Measurements from ENCODE around the gene DLAT.
"Not testable (repeated sequence)": the region's sequence is repeated elsewhere in the genome, so short reads cannot be mapped to it uniquely, and the experiment has no call there.

The DLAT gene

DNA sequence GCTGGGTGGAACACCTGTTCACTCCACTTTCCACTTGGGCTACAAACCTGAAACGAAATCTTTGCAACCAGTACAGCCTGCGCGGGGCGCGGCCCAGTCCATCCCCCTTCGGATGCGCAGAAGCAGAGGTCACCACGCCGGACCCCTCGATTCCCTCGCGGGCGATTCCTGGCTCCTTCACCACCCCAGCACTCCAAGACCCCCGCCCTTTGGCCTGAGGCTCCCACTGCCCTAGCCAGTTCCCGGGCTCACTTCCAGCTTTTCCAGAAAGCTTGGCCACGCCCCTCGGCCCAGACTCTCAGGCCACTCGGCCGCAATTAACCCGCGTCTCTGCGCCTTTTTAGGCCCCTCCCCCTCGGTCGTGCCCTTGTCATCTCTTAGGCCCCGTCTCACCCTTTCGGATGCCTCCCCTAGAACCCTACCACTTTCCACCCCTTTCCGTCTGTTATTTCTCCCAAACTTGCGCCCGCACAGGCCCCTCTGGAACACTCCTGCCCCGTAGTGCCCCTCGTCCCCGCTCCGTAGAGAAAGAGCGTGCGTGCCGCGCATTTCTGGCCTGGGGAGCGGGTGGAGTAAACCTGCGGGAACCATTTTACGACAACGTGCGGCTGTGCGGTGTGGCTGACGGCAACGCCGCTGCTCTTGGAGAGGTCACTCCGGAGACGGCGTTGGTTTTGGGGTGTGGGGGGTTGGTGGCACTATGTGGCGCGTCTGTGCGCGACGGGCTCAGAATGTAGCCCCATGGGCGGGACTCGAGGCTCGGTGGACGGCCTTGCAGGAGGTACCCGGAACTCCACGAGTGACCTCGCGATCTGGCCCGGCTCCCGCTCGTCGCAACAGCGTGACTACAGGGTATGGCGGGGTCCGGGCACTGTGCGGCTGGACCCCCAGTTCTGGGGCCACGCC lies at the start of gene DLAT:
TSS of gene DLAT (plus strand) at position 636 of the 906 bp plus-strand sequence. CDS start at position 701, 65 bp downstream.
- peak; percentile 61 for DNase-seq

- DNase-seq: no peak
Measured at GRCh38 chr11:111976119-111976766, 49.0 kb upstream of the DLAT start.

DNA sequence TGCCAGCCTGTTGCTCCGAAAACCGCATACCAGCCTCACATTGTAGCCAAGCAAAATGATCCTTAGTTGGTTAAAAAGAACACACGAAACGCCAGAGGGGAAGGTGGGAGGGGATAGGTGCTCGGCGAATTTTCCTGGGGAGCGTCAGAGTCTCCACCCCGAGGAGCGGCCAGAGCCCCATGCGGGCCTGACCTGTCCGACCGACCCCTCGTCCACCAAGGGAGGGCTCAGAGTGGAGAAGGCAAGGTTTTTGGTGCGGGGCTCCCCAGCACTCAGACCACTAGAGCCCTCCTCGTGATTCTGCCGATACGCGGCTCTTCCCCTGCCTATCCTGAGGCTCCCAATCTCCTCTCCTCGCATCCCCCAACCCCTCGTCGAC lies 48.5 kb upstream of the DLAT start:
- DNase-seq: no peak

DNA sequence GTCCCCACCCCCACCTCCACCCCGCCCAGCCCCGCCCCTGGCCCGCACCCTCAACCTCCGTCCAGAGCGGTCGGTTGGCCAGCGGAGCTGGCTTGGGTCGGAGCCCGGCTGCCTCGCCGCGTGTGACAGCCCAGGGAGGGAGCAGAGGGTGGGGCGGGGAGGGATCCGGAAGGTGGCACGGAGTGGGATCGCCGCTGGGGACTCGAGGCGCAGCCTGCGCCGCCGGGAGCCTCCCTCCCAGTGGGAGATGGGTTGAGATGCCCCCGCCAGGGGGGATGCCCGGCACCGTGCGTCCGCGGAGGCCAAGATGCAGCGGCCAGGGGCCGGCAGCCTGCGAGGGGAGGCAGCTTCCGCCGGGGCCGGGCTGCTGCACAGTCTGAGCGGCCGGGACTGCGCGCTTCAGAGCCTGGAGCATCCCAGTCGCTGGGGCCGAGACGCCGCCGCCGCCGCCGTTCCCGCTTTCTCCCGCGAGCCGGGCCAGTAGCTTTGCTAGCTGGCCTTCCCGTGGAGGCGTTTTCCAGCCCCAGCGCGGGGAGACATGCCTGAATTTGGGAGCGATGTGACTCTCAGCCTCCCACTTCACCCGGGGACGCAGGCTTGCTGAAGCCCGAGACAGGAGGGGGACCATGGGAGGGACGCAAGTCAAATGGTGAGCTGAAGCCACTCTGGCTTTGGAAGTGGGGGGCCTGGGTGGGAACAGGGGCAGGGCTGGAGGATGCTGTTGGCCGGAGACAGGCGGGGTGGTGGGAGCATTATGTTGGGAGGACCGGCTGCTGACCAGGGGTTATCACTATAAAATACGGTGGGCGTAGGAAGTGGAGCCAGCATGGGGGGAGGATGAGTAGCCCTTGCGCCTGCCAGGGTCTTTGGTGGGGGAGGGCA lies 47.8 kb upstream of the DLAT start:
- DNase-seq: no peak

DNA sequence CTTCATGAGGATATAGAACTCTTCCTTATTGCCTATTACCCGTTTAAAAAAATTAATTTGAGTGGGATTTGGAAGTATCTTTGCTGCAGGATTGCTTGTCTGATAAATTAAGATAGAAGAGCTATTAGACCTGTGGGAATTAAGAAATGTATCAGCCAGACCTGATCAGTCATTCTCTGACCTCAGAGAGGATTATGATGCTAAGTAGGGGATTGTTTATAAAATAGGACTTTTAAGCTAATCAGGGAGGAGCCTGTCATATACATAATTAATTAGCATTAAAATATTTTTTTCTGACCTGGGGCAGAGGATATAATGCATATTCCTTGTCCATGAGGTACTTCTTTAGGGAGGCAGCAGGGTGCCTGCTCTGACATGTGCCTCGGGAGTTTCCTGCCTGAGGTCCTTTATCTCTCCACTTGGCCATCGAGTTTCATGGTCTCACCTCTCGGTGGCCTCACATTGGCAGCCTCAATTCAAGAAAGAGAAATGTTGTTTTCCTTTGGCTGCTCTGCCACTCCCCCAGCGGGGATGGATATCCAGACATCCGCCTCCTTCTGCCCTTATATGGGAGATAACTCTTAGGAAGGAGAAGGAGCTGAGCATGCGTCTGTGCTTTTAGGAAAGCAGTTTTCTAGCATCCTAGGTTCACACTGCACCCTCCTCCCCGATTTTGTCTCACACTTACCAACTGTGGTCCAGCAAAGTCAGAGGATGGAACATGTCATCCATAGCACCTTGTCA lies 47.0 kb upstream of the DLAT start:
- DNase-seq: peak; percentile 14

GRCh38 chr11:111980062-111980461 lies 45.1 kb upstream of the DLAT start:
- DNase-seq: no peak

GRCh38 chr11:111981270-111981669 lies 43.9 kb upstream of the DLAT start:
- DNase-seq: no peak

DNA sequence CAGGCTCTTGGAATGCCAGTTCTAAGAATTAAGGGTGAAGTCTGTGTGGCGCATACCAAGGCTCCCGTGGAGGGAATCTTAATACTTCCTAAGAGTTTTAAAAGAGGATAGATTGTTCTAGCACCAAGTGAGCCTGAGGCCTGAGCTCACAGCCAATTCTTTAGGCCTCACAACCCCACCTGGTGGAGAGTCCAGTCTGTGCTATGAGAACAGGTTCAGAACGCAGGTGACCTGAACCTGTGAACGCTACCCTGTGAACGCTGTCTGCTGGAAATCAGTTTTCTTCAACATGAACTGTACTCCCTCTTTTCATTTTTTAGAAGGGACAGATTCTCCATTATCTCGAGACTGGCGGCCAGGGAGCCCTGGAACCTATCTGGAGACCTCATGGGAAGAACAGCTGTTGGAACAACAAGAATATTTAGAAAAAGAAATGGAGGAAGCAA lies 43.2 kb upstream of the DLAT start:
- no peak for DNase-seq

DNA sequence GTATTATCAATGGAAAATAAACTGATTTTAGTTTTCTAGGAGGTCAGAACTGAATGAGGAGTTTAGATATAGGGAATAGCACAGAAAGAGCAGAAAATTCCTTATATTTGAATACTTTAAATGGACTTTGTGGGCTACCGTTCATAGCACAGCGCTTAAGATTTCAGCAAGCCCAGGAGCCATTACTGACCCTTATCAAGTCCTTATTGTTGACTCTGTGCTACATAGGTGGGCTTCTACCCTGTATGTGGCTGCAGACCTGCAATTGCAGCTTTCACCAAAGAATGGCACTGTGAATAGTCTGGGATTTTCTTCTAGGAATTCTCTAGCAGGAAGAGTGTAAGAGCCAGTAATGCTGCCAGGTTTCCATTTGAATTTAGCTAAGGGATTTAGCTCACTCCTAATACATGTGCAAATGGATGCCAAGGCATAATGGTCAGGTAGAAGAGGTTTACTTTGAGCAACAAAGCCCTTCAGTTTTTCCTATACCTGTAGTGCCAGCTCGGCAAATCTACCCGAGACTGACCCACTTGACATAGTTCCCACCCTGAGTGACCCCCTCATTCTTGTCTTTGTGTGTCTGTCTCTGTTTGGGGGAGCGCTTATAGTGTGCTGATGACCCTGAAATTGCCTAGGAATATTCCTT lies 42.5 kb upstream of the DLAT start:
- DNase-seq: no peak

DNA sequence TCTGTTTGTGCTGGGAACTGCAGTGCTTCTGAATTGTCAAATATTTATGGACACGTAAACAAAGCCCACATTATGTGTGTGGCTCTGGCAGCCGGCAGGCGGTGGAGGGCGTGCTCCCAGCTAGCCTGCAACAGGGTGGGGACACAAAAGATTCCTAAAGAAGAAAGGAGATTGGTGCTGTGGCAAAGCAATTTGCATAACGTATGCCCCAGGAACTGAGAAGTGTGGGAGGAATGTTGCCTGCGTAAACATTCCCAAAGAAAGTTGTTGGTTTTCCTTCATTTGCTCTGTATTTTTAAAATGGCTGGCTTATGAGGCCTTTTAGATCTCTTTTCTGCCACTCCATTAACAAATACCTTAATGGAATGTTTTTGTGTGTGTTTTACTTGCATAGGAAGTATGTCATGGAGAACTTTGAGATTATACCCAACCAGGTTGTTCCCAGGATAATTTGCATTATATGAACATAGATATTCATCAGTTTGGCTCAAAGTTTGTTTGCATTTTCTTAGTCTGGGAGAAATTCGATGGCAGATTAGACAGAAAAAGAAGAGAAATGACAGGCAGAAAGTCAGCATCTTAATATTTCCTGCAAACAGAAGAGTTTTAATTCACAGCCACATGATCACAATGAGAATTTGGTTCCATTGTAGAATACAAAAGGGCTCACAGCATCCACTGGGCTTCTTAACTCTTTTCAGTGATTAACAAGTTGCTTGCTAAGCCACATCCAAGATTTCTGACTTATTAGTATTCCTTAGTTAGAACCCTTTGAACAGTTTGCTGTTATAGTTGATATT lies 41.8 kb upstream of the DLAT start:
- no peak for DNase-seq

GRCh38 chr11:111986589-111986988 lies 38.6 kb upstream of the DLAT start:
- DNase-seq: no peak

GRCh38 chr11:111990381-111990780 lies 34.8 kb upstream of the DLAT start:
- DNase-seq: no peak

DNA sequence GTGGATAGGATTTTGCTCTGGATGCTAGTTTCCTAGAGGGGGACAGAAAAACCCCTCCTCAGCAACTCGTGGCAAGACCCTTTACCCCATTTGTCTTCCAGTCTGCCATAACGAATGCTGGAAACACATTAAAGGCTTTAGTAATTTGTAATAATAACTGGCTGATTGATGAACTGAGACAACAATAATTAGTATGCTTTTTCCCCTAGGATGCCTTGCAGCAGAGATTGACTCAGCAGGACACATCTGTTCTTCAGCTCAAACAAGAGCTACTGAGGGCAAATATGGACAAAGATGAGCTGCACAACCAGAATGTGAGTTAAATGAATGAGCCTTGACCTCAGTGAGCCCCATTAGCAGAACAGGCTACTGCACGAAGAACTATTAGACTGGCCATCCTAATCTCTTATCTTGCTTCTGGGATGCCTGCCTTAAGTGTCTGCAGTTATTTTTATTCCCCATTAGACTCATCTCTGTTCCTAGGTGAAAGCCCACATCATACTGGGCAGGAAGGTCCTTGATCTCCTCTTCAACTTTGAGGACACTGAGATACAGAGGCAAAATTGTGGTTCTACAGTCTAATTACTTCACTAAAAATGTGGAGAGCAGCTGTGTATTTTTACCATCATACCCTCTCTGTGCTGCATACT lies 32.9 kb upstream of the DLAT start:
- no peak for DNase-seq

GRCh38 chr11:111996129-111996528 lies 29.1 kb upstream of the DLAT start:
- no peak for DNase-seq

- not testable (repeated sequence) for DNase-seq
Measured at GRCh38 chr11:111996669-111997068, 28.5 kb upstream of the DLAT start.

GRCh38 chr11:111999111-111999510 lies 26.1 kb upstream of the DLAT start:
- DNase-seq: no peak

DNA sequence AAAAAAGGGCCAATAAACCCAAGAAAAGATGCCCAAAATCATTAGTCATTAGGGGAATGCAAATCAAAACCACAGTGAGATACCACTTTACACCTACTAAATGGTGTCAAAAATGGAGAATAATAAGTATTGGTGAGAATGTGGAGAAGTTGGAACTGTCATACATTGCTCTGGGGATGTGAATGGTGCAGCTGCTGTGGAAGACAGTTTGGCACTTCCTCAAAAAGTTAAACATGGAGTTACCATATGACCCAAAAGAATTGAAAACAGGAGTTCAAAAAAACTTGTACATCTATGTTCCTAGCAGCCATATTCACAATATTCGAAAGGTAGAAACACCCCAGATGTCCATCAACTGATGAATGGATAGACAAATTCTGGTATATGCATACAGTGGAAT lies 24.5 kb upstream of the DLAT start:
- DNase-seq: no peak

DNA sequence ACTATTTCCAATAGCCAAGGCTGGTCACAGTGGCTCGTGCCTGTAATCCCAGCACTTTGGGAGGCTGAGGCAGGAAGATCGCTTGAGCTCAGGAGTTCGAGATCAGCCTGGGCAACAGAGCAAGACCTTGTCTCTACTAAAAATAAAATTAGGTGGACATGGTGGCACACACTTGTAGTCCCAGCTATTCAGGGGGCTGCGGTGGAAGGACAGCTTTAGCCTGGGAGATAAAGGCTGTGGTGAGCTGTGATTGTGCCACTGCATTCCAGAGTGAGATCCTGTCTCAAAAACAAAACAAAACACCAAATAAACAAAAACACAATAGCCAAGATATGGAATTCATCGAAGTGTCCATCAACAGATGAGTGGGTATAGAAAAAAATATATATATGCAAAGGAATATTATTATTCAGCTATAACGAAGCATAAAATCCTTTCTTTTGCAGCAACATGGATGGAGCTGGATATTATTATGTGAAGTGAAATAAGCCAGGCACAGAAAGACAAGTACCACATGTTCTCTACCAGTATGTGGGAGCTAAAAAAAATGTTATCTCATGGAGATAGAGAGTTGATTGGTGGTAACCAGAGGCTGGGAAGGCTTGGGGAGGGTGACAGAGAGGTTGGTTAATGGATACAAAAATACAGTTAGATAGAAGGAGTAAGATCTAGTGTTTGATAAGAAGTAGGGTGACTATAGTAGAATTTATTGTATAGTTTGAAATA lies 22.6 kb upstream of the DLAT start:
- no peak for DNase-seq

GRCh38 chr11:112004389-112004788 lies 20.8 kb upstream of the DLAT start:
- no peak for DNase-seq
